H9 (cell line): ENCODE results near the gene PRKCB. TPM values are rescaled to one million over a fixed set of nuclear protein-coding genes. Genes with fewer than 3 reads are reported as not detected.

ENCODE experiments used
- DNase-seq: peaks from one replicate; pipeline ENCODE4 v3.0.0-alpha.2; 2017
- H2AFZ ChIP-seq: one replicate; pipeline ENCODE4 v1.6.1; 2013; ENCODE audit warnings: mild to moderate bottlenecking, low read length, control low read depth, moderate library complexity
- H2AK5ac ChIP-seq: 2 replicates; pipeline ENCODE4 v1.6.1; 2013; ENCODE audit warnings: low read length, control low read depth, mixed read lengths; ENCODE audit not compliant: insufficient read length
- H2BK120ac ChIP-seq: one replicate; pipeline ENCODE4 v1.6.1; 2013; ENCODE audit warnings: low read depth, mild to moderate bottlenecking, low read length, control low read depth, inconsistent platforms; ENCODE audit not compliant: poor library complexity, severe bottlenecking
- H2BK12ac ChIP-seq: 2 replicates; pipeline ENCODE4 v1.6.1; 2013; ENCODE audit warnings: low read length, control low read depth, mixed read lengths, low read depth; ENCODE audit not compliant: insufficient read length
- H2BK15ac ChIP-seq: 2 replicates; pipeline ENCODE4 v1.6.1; 2013; ENCODE audit warnings: low read depth, low read length, control low read depth
- H2BK20ac ChIP-seq: one replicate; pipeline ENCODE4 v1.6.1; 2013; ENCODE audit warnings: low read depth, mild to moderate bottlenecking, low read length, control low read depth, inconsistent platforms; ENCODE audit not compliant: poor library complexity, severe bottlenecking
- H2BK5ac ChIP-seq: 2 replicates; pipeline ENCODE4 v1.6.1; 2013; ENCODE audit warnings: low read length, control low read depth, mixed read lengths; ENCODE audit not compliant: insufficient read length
- H3K14ac ChIP-seq: 2 replicates; pipeline ENCODE4 v1.6.1; 2013; ENCODE audit warnings: low read length, control low read depth; ENCODE audit not compliant: insufficient read depth
- H3K18ac ChIP-seq: 2 replicates; pipeline ENCODE4 v1.6.1; 2013; ENCODE audit warnings: low read depth, mild to moderate bottlenecking, mixed read lengths, low read length, control low read depth; ENCODE audit not compliant: insufficient read length
- H3K23ac ChIP-seq: 2 replicates; pipeline ENCODE4 v1.6.1; 2013; ENCODE audit warnings: low read length, control low read depth, mixed read lengths, low read depth; ENCODE audit not compliant: insufficient read length
- H3K23me2 ChIP-seq: 2 replicates; pipeline ENCODE4 v1.6.1; 2013; ENCODE audit warnings: low read depth, mild to moderate bottlenecking, mixed read lengths, low read length, control low read depth; ENCODE audit not compliant: insufficient read length, poor library complexity, severe bottlenecking
- H3K27ac ChIP-seq: 2 replicates; pipeline ENCODE4 v1.5.1; 2013; ENCODE audit warnings: low read length, control low read depth, mixed read lengths, low read depth; ENCODE audit not compliant: insufficient read length
- H3K27me3 ChIP-seq: 2 replicates; pipeline ENCODE4 v1.6.1; 2013; ENCODE audit warnings: low read length, control low read depth, inconsistent platforms; ENCODE audit not compliant: insufficient read depth
- H3K4ac ChIP-seq: 2 replicates; pipeline ENCODE4 v1.6.1; 2013; ENCODE audit warnings: low read depth, mild to moderate bottlenecking, control low read depth, inconsistent platforms, low read length, moderate library complexity
- H3K4me1 ChIP-seq: 2 replicates; pipeline ENCODE4 v1.6.1; 2013; ENCODE audit warnings: low read length, control low read depth, inconsistent platforms; ENCODE audit not compliant: insufficient read depth
- H3K4me2 ChIP-seq: 2 replicates; pipeline ENCODE4 v1.6.1; 2013; ENCODE audit warnings: low read length, control low read depth, mixed read lengths; ENCODE audit not compliant: insufficient read length, insufficient read depth
- H3K56ac ChIP-seq: 2 replicates; pipeline ENCODE4 v1.6.1; 2013; ENCODE audit warnings: low read depth, mild to moderate bottlenecking, mixed read lengths, low read length, control low read depth; ENCODE audit not compliant: insufficient read length
- H3K79me1 ChIP-seq: 2 replicates; pipeline ENCODE4 v1.6.1; 2013; ENCODE audit warnings: low read depth, mild to moderate bottlenecking, moderate library complexity, low read length, control low read depth, inconsistent platforms; ENCODE audit not compliant: insufficient read depth, poor library complexity, severe bottlenecking
- H3K79me2 ChIP-seq: 2 replicates; pipeline ENCODE4 v1.6.1; 2013; ENCODE audit warnings: low read length, control low read depth, inconsistent platforms; ENCODE audit not compliant: insufficient read depth
- H3K9ac ChIP-seq: 2 replicates; pipeline ENCODE4 v1.6.1; 2013; ENCODE audit warnings: low read length, control low read depth, mixed read lengths; ENCODE audit not compliant: insufficient read length; ENCODE audit errors: extremely low read depth
- H3K9me3 ChIP-seq: one replicate; pipeline ENCODE4 v1.6.1; 2013; ENCODE audit warnings: low read depth, low read length, inconsistent platforms; ENCODE audit not compliant: control insufficient read depth
- H3T11ph ChIP-seq: one replicate; pipeline ENCODE4 v1.6.1; 2013; ENCODE audit warnings: mild to moderate bottlenecking, low read length, control low read depth, inconsistent platforms
- H4K20me1 ChIP-seq: one replicate; pipeline ENCODE4 v1.6.1; 2013; ENCODE audit not compliant: control insufficient read depth, insufficient read length, insufficient read depth
- H4K5ac ChIP-seq: 2 replicates; pipeline ENCODE4 v1.6.1; 2013; ENCODE audit warnings: low read depth, mild to moderate bottlenecking, mixed read lengths, low read length, control low read depth; ENCODE audit not compliant: insufficient read length
- H4K8ac ChIP-seq: replicated peaks from 2 replicates; pipeline ENCODE4 v1.6.1; 2013; ENCODE audit warnings: low read length, control low read depth, mixed read lengths, low read depth; ENCODE audit not compliant: insufficient read length
- H4K91ac ChIP-seq: 2 replicates; pipeline ENCODE4 v1.6.1; 2013; ENCODE audit warnings: low read depth, mild to moderate bottlenecking, moderate library complexity, mixed read lengths, low read length, control low read depth; ENCODE audit not compliant: insufficient read length
- H3K27ac Mint-ChIP-seq, 3 experiments: 2 replicates in 2 of 3; 3 replicates in 1 of 3; pipeline ENCODE4 v1.8.0; 2020 to 2021; ENCODE audit warnings: mixed read lengths in 3 of 3, mild to moderate bottlenecking in 1 of 3, moderate library complexity in 1 of 3
- H3K27me3 Mint-ChIP-seq: 2 replicates; pipeline ENCODE4 v1.8.0; 2021; ENCODE audit warnings: low read depth, mild to moderate bottlenecking, moderate library complexity, mixed read lengths
- H3K36me3 Mint-ChIP-seq, 3 experiments: 2 replicates in 2 of 3; 3 replicates in 1 of 3; pipeline ENCODE4 v1.8.0; 2020 to 2021; ENCODE audit warnings: low read depth in 3 of 3, mixed read lengths in 3 of 3; ENCODE audit not compliant: insufficient read depth in 1 of 3
- H3K4me1 Mint-ChIP-seq, 2 experiments: 2 replicates each; pipeline ENCODE4 v1.8.0; 2020; ENCODE audit warnings: mixed read lengths in 2 of 2
- H3K4me3 Mint-ChIP-seq, 2 experiments: 2 replicates in 1 of 2; 3 replicates in 1 of 2; pipeline ENCODE4 v1.8.0; 2020 to 2021; ENCODE audit warnings: mild to moderate bottlenecking in 2 of 2, mixed read lengths in 2 of 2, moderate library complexity in 1 of 2
- H3K9me3 Mint-ChIP-seq, 2 experiments: 2 replicates in 1 of 2; 3 replicates in 1 of 2; pipeline ENCODE4 v1.8.0; 2020; ENCODE audit warnings: mild to moderate bottlenecking in 2 of 2, mixed read lengths in 2 of 2, moderate library complexity in 1 of 2
- WGBS: extraction: QIAGEN DNeasy Blood & Tissue Kit; methylation state at CpG from one replicate; pipeline ENCODE4 v1.1.7; 2013; ENCODE audit warnings: missing lambda C conversion rate, low lambda C conversion rate, mixed read lengths; ENCODE audit not compliant: insufficient read length; ENCODE audit errors: extremely low coverage; 5-methylcytosine and 5-hydroxymethylcytosine counted together
- total RNA-seq: library from RNA; stranded (reverse); gene quantifications from 2 replicates; pipeline ENCODE4 v1.2.1, GENCODE V29; 2021
- TF ChIP-seq, protein P1 (sequence below): fragments of 200-600 bp; sonication (generic); conservative IDR thresholded peaks from 3 replicates; pipeline ENCODE4 v1.8.0; 2021; ENCODE audit warnings: antibody characterized with exemption, mild to moderate bottlenecking

Gene PRKCB
- total RNA-seq, 1 experiment from 2014 or later, result 7.0 TPM

DNA sequence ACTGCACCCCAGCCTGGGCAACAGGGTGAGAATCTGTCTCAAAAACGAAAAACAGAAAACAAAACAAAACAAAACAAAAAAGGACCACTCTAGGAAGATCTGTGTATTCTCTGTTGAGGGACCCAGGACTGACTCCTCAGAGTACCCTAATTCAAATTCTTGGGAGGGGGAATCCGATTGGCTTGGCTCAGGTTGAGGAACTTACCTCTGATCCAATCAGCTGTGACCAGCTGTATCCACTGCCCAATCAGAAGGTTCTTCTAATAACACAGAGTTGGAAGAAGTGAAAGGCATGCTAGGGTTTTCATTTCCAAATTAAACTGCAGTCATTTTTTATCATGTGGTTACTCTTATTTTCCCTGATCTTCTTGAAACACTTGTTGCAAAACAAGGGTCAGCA, 314.5 kb downstream of the PRKCB start:
- Histone ChIP-seq H3K79me2 (no peaks in the 10 kb centered on the region), H3K4ac (no peak overlapping the region), H2BK12ac (no peak overlapping the region), H4K8ac (no peak overlapping the region), H3K9ac (no peak overlapping the region), H4K20me1 (no peaks in the 10 kb centered on the region), H3K4me2 (no peak overlapping the region), H3K4me1 (peaks cover 5% of the 10 kb centered on the region; the same call in 1 of the 2 replicates), H2BK15ac (no peak overlapping the region), H3K9me3 (no peaks in the 10 kb centered on the region), H2BK120ac (no peak overlapping the region), H2AK5ac (no peak overlapping the region), H3K23me2 (no peaks in the 10 kb centered on the region), H2AFZ (no peak overlapping the region), H3K14ac (no peak overlapping the region), H4K5ac (no peak overlapping the region), H4K91ac (no peak overlapping the region), H3K27ac (no peak overlapping the region), H3T11ph (no peak overlapping the region), H2BK20ac (no peak overlapping the region), H3K23ac (no peak overlapping the region), H3K56ac (no peak overlapping the region), H2BK5ac (no peak overlapping the region), H3K79me1 (no peaks in the 10 kb centered on the region), H3K27me3 (no peaks in the 10 kb centered on the region), H3K18ac (no peak overlapping the region)
- TF ChIP-seq, protein P1, sequence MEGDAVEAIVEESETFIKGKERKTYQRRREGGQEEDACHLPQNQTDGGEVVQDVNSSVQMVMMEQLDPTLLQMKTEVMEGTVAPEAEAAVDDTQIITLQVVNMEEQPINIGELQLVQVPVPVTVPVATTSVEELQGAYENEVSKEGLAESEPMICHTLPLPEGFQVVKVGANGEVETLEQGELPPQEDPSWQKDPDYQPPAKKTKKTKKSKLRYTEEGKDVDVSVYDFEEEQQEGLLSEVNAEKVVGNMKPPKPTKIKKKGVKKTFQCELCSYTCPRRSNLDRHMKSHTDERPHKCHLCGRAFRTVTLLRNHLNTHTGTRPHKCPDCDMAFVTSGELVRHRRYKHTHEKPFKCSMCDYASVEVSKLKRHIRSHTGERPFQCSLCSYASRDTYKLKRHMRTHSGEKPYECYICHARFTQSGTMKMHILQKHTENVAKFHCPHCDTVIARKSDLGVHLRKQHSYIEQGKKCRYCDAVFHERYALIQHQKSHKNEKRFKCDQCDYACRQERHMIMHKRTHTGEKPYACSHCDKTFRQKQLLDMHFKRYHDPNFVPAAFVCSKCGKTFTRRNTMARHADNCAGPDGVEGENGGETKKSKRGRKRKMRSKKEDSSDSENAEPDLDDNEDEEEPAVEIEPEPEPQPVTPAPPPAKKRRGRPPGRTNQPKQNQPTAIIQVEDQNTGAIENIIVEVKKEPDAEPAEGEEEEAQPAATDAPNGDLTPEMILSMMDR, result no peak
- no peak overlapping the region for H3K4me3 Mint-ChIP-seq
- no peaks in the 10 kb centered on the region for H3K9me3 Mint-ChIP-seq
- H3K36me3 Mint-ChIP-seq, result 0 out of 7 replicates have a peak, but pooled peaks cover 0 to 1% (median 0%) of the 10 kb centered on the region in 3 experiments
- peaks cover 15 to 18% of the 10 kb centered on the region in 2 experiments for H3K4me1 Mint-ChIP-seq
- no peak overlapping the region for H3K27ac Mint-ChIP-seq
- H3K27me3 Mint-ChIP-seq, result no peaks in the 10 kb centered on the region
- DNase-seq, result no peak
- no CpG with 5 or more reads among the region's 2 CpGs for WGBS
